NCI-H2081 treated with DMSO at 0.1 percent for 48 hours (cell line): ENCODE measurements around the gene PLA2R1.

Source experiments
- DNase-seq: peaks from one replicate; lab custom pipeline; 2025; lab: John Stamatoyannopoulos, UW

The PLA2R1 gene

DNA sequence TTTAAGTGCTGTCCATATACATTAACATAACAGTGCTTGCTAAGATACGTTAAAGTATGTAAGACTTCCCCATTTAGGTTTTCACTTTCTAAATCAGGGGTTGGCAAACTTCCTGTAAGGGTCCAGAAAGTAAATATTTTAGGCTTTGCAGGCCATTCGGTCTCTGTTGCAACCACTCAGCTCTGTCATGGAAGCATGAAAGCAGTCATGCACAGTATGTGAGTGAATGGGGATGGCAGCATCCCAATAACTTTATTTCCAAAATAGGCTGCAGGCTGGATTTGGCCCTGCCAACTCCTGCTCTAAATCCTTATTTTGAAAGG is 128.7 kb downstream of the PLA2R1 start:
- DNase-seq: no peak

DNA sequence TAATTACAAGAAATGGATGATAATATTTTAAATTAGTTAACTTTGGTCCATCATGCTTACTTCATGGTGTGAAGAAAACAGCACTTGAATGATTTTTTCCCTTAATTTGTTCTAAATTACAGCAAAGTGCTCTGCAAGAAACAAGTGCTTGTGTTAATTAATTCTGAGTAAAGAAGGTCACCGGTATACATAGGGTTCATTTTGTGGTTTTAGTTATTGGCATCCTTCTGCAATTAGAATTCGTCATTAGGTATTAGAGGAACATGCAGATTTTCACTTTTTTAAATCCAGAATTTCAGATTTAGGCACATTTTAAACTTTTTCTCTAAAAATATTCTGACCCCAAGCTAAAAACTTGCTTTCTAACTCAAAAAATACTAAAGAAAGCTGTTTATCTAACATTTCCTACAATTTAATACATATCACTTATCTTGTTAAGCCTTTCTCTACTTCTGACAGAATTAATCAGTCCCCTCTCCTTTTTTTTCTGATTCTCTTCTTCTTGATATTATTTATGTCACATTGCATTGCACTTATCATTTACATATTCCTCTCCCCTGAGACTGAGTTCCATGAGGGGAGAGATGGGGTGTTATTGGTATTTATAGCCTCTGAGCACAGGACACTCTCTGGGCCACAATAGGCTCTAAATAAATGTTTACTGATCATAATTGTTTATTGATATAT is 129.2 kb downstream of the PLA2R1 start:
- DNase-seq: no peak

DNA sequence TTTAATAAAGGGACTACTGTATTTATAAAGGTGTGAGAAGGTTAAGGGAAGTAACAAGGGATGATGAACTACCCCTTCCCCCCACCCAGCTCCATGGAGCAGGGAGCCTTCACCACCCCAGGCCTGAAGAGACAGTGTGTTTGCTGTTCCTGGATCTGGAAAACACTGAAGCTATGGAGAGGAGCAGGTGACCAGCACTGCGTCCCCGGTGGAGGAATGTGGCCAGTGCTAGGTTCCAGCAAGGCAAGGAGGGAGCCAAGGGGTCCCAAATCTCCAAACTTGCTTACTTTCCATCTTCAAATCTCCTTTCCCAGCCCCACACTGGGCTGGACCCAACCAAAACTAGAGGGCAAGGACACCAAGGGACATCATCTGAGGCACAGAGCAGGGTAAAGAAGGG is 135.7 kb downstream of the PLA2R1 start:
- DNase-seq: no peak

DNA sequence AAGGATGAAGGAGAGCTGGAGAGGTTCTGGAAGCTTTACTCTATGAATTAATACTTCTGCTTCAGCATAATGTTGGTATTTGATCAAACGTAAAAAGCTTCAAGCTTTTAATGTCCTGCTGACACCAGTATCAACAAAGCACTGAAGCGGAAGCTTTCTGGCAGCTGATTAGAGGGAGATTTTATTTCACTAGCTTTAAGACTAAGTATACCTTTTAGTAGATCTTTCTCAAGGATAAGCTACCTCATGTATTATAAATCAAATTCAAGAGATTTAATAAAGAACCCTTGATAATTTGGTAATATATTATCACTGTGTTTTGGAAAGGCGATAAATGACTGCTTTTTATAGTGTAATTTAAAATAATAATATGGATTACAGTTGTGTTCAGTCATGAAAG is 136.4 kb downstream of the PLA2R1 start:
- DNase-seq: peak; percentile 70

DNA sequence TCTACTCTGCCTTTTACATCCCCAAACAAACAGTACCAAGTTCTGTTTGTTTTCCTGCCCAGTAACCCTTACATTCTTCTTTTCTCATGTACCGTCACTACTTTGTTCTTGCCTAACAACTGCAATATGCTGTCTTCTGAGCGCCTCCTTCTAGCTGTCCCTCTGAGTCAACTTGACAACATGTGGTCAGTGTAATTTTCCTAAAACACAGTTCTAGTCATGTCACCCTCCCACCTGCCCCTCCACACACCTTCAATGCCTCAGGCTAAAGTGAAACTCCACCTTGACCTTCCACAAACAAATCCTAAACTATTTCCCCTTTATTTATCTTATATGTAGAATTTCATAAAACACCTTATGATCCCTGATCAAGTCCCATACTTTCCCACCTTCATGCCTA is 139.9 kb downstream of the PLA2R1 start:
- DNase-seq: no peak

GRCh38 chr2:159921752-159922404 is 140.5 kb downstream of the PLA2R1 start:
- no peak for DNase-seq

DNA sequence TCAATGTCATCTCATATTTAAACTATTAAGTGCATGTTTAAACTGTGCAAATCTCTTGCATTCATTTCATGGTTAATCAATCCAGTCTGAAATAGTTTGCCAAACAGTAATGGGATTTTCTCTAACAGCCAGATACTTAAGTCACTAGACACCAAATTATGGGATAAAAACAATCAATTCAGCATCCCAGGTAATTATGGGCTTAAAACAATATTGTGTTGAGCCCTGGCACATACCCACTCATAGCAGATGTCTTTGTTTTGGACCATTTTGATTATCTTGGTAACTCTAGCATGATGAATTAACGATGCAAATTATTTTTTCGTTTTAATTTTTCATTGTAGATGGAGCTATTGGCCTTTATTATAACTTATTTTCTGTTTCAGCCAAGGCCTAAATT is 145.9 kb downstream of the PLA2R1 start:
- DNase-seq: peak; percentile 46

DNA sequence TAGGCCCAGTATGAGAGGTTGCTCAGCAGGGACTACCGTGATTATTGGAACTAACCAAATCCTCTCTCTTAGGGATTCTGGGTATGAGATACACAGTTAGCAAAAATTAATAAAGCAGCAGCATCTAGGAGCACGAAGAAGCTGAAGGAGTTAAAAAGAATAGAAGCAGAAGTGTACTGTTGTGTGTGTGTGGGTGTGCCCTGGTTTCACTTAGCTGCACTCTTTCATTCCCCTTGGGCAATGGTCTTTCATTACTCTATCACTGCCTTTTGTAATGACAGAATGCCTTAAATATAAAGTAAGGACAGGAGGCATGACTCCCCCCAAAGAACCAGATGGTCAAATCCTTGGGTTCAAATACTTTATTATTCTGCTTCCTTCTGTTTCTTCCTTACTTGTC is 148.5 kb downstream of the PLA2R1 start:
- DNase-seq: no peak

- no peak for DNase-seq
Measured at GRCh38 chr2:159912580-159912979, 149.8 kb downstream of the PLA2R1 start.

DNA sequence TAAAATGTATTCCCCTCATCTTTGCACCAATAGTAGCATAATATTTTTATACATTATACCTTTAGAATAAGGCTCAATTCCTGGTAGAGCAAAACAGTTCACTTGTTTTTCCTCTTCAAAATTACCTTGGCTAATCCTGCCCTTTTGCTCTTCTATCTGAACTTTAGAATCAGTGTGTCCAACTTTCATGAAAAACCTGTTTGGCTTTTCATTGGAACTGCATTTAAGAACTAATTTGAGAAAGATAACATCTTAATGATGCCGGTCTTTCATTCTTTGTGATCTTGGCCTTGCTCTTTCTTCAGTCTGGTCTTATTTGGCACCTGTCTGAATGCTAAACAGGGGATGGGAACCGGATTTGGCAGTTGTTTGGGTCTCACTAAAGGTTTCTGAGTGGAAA is 151.5 kb downstream of the PLA2R1 start:
- DNase-seq: no peak

DNA sequence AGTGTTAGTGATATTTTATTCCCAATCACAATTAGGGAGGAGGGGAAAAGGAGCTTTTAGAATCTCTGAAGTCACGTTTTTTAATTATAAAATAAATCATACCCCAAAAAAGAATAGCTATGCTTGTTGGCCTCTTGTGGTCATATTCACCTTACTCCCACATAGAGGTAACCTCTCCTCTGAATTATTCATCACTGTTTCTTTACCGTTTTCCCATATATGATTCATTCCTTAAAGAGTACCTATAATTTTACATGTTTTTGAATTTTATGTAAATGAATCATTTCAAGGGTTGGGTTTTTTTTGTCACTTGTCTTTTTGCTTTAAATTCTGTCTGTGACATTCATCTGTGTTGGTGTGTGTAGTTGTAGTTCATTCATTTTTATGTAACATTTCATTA is 153.8 kb downstream of the PLA2R1 start:
- no peak for DNase-seq

GRCh38 chr2:159907909-159908308 is 154.5 kb downstream of the PLA2R1 start:
- no peak for DNase-seq

GRCh38 chr2:159905926-159906714 is 156.3 kb downstream of the PLA2R1 start:
- DNase-seq: no peak

DNA sequence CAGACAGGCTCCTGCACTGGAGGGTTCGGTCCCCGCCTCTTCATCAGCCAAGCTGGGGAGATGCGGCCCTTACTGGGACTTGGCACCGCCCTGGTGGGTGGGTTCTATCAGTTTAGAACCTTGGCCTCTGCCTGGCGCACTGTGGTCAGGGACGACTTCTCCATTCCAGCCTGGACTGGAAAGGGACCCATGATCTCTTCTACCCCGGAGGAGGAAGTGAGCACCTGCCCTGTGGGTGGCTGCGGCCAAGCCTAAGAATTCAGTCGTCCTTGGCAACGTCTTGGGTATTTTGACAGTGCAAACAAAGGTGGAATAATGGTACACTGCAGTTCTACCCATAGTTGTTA is 157.5 kb downstream of the PLA2R1 start:
- no peak for DNase-seq

- no peak for DNase-seq
Measured at GRCh38 chr2:159904127-159904958, 158.1 kb downstream of the PLA2R1 start, which contains the start of gene LY75. TSS of gene LY75 (minus strand) at chr2:159904756.

- no peak for DNase-seq
Measured at GRCh38 chr2:159903443-159904126, 158.8 kb downstream of the PLA2R1 start.

- peak; percentile 38 for DNase-seq
Measured at GRCh38 chr2:159902722-159903121, 159.7 kb downstream of the PLA2R1 start.

DNA sequence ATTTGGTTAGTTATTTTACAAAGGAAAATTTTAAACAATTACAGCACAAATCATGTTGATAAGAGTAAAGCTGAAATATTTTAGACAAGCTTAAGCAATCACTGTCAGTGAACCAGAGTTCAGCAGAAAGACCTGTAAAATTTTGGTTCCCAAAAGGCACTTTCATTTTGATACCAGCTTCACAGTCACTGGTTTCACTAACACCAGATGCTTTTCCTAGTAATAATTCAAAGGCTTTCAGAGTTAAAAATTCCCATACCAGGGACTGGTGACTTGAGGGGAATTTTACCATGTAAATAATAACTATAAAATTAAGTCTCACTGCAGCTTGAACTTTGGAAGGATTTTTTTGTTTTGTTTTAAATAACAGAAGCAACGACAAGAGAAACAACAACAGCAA is 162.1 kb downstream of the PLA2R1 start:
- DNase-seq: no peak

- DNase-seq: no peak
Measured at GRCh38 chr2:159898441-159898840, 164.0 kb downstream of the PLA2R1 start.

DNA sequence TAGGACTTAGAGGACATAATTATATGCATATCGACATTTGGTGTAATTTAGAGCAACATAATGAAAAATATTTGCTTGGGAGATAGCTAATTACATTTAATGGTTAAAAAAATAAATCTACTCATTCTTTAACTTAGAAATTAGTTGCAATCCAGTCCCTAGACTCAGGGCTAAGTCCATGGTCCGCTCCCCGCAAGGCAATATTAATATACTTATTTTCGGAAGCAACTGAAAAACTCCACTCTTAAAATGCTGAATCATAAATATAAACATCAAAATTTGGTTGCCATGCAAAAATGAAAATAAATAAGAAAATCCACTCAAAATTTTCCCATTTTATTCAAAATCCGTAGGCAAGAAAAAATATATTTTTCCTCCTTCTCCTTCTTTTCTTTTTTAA is 164.7 kb downstream of the PLA2R1 start:
- no peak for DNase-seq

DNA sequence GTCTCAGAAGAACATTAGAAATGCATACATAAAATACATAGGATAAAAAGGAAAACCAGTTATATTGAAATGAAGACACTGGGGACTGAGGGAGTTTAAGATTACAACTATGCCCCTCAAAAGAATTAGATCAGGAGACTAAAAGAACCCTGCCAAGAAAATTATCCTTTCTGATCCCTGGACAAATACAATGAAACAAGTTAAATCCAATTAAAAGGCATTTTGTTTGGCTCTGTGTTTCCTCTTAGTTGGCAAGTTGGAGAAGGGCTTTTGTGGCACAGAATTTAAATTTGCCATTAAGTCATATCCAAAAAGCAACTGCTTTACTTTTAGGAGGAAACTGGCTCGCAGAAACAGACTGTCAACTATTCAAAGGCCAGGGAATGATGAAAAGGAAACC is 165.3 kb downstream of the PLA2R1 start:
- DNase-seq: no peak
